Stimulated activated CD8-positive, alpha-beta memory T cell treated with anti-CD3 and anti-CD28 coated beads, Interleukin-15, amount 100 ng/mL, for 4 hours (primary cell): ENCODE results near the gene ZNF787.

Source experiments
- DNase-seq, 2 donors: peaks; one replicate each; pipeline ENCODE4 v3.0.0-alpha.2; 2020; ENCODE audit warnings: low read depth in 2 of 2

ZNF787 gene

GRCh38 chr19:56088497-56089215 lies 32.4 kb downstream of the ZNF787 start:
- no peak for DNase-seq

GRCh38 chr19:56087647-56088496 lies 33.2 kb downstream of the ZNF787 start:
- no peak for DNase-seq

- DNase-seq = no peak
Observed at GRCh38 chr19:56086671-56087430, 34.2 kb downstream of the ZNF787 start.

- DNase-seq = no peak
Observed at GRCh38 chr19:56085571-56086275, 35.4 kb downstream of the ZNF787 start.

GRCh38 chr19:56084835-56085536 lies 36.1 kb downstream of the ZNF787 start:
- no peak for DNase-seq

GRCh38 chr19:56083668-56084067 lies 37.4 kb downstream of the ZNF787 start:
- no peak for DNase-seq

- peak; percentile 26 to 36 for DNase-seq
Observed at GRCh38 chr19:56080669-56081401, 40.3 kb downstream of the ZNF787 start.

- DNase-seq = no peak
Observed at GRCh38 chr19:56079609-56080008, 41.5 kb downstream of the ZNF787 start.

- no peak for DNase-seq
Observed at GRCh38 chr19:56076498-56076897, 44.6 kb downstream of the ZNF787 start.

GRCh38 chr19:56071151-56071550 lies 49.9 kb downstream of the ZNF787 start:
- no peak for DNase-seq

- no peak for DNase-seq
Observed at GRCh38 chr19:56069642-56070041, 51.5 kb downstream of the ZNF787 start.

GRCh38 chr19:56066152-56067023 lies 54.7 kb downstream of the ZNF787 start:
- peak; percentile 23 to 33 for DNase-seq

- DNase-seq = no peak
Observed at GRCh38 chr19:56053596-56053995, 67.5 kb downstream of the ZNF787 start.
